Parathyroid adenoma (tissue), 2 donors: ENCODE measurements around the gene MGMT.

Experiments used
- H2AFZ ChIP-seq: fragments of 300-600 bp; sonication (generic); one replicate; pipeline ENCODE4 v1.7.0; 2017; ENCODE audit warnings: antibody characterized with exemption, mild to moderate bottlenecking
- H3K27ac ChIP-seq: fragments of 300-600 bp; sonication (generic); one replicate; pipeline ENCODE4 v1.7.0; 2017
- H3K27me3 ChIP-seq: fragments of 300-600 bp; sonication (generic); one replicate; pipeline ENCODE4 v1.7.0; 2017; ENCODE audit warnings: low read length; ENCODE audit not compliant: control insufficient read depth, insufficient read depth
- H3K36me3 ChIP-seq: fragments of 300-600 bp; sonication (generic); one replicate; pipeline ENCODE4 v1.7.0; 2017; ENCODE audit warnings: low read length; ENCODE audit not compliant: control insufficient read depth, insufficient read depth
- H3K4me1 ChIP-seq: fragments of 300-600 bp; sonication (generic); one replicate; pipeline ENCODE4 v1.7.0; 2017; ENCODE audit warnings: control low read depth
- H3K4me2 ChIP-seq: fragments of 300-600 bp; sonication (generic); one replicate; pipeline ENCODE4 v1.7.0; 2017; ENCODE audit warnings: low read length
- H3K4me3 ChIP-seq: fragments of 300-600 bp; sonication (generic); one replicate; pipeline ENCODE4 v1.7.0; 2017; ENCODE audit warnings: low read depth, low read length
- H3K79me2 ChIP-seq: fragments of 300-600 bp; sonication (generic); one replicate; pipeline ENCODE4 v1.7.0; 2017; ENCODE audit warnings: control low read depth
- H3K9ac ChIP-seq: fragments of 300-600 bp; sonication (generic); one replicate; pipeline ENCODE4 v1.7.0; 2017; ENCODE audit warnings: mild to moderate bottlenecking
- H3K9me3 ChIP-seq: fragments of 300-600 bp; sonication (generic); one replicate; pipeline ENCODE4 v1.7.0; 2017; ENCODE audit warnings: low read length; ENCODE audit not compliant: control insufficient read depth
- CTCF ChIP-seq: fragments of 300-600 bp; sonication (generic); IDR thresholded peaks from one replicate; pipeline ENCODE4 v1.7.0; 2017; ENCODE audit warnings: antibody characterized with exemption, mild to moderate bottlenecking
- donor health status: primary hyperparathyroidism.

Gene MGMT

GRCh38 chr10:129716881-129717280 lies 249.8 kb downstream of the MGMT start:
- Histone ChIP-seq H3K36me3 (no peaks in the 10 kb centered on the region), H3K9ac (no peak overlapping the region), H3K27me3 (no peaks in the 10 kb centered on the region), H3K9me3 (no peaks in the 10 kb centered on the region), H3K4me3 (no peak overlapping the region), H3K79me2 (no peaks in the 10 kb centered on the region), H3K27ac (no peak overlapping the region), H3K4me1 (no peaks in the 10 kb centered on the region), H2AFZ (no peak overlapping the region), H3K4me2 (no peak overlapping the region)
- TF ChIP-seq CTCF = no peak

- no peaks in the 10 kb centered on the region for H3K36me3 ChIP-seq
- H3K79me2 ChIP-seq = no peaks in the 10 kb centered on the region
- no peak overlapping the region for H3K4me3 ChIP-seq
- H3K27ac ChIP-seq = no peak overlapping the region
- H3K4me1 ChIP-seq = no peaks in the 10 kb centered on the region
- H3K9ac ChIP-seq = no peak overlapping the region
- H3K27me3 ChIP-seq = no peaks in the 10 kb centered on the region
- H2AFZ ChIP-seq = no peak overlapping the region
- H3K4me2 ChIP-seq = no peak overlapping the region
- no peak for TF ChIP-seq CTCF
- no peaks in the 10 kb centered on the region for H3K9me3 ChIP-seq
Observed at GRCh38 chr10:129717816-129718547, 250.9 kb downstream of the MGMT start.

DNA sequence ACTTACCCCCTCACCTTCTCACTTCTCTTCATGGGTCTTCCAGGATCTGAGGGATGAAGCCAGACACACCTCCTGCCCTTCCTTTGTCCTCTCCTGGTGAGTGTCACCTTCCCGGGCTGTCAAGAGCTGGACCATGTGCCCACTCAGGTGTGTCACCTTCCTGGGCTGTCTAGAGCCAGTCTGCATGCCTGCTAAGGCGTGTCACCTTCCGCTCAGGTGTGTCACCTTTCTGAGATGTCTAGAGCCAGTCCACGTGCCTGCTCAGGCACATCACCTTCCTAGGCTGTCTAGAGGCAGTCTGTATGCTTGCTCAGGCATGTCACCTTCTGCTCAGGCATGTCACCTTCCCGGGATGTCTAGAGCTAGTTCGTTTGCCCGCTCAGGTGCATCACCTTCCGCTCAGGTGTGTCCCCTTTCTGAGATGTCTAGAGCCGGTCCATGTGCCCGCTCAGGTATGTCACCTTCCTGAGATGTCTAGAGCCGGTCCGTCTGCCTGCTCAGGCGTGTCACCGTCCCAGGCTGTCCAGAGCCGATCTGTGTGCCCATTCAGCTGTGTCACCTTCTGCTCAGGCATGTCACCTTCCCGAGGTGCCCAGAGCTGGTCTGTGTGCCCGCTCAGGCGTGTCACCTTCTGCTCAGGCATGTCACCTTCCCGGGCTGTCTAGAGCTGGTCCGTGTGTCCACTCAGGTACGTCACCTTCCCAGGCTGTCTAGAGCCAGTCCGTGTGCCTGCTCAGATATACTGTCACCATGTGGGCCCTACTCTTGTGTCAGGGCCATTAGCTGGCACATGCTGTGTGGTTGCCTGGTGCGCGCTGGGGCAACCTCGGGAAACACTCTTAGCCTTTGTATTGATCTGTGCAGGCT lies 251.7 kb downstream of the MGMT start:
- no peak overlapping the region for H2AFZ ChIP-seq
- H3K36me3 ChIP-seq = no peaks in the 10 kb centered on the region
- H3K4me1 ChIP-seq = no peaks in the 10 kb centered on the region
- H3K27ac ChIP-seq = no peak overlapping the region
- no peaks in the 10 kb centered on the region for H3K79me2 ChIP-seq
- no peak overlapping the region for H3K9ac ChIP-seq
- no peak overlapping the region for H3K4me3 ChIP-seq
- TF ChIP-seq CTCF = no peak
- H3K4me2 ChIP-seq = no peak overlapping the region
- no peaks in the 10 kb centered on the region for H3K9me3 ChIP-seq
- no peaks in the 10 kb centered on the region for H3K27me3 ChIP-seq

DNA sequence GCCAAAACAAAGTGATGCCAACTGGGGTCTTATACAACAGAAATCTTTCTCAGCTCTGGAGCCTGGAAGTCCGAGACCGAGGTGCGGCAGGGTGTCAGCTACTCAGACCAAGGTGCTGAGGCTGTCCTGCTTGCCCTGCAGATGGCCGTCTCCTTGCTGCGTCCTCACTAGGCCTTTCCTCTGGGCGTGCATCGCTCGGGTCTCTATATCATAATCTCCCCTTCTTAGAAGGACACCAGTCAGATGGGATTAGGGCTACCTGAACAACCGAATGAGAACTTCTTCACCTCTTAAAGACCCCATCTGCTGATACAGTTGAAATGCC lies 252.3 kb downstream of the MGMT start:
- Histone ChIP-seq H3K4me3 (no peak overlapping the region), H3K9me3 (no peaks in the 10 kb centered on the region), H3K27ac (no peak overlapping the region), H3K4me2 (no peak overlapping the region), H3K36me3 (no peaks in the 10 kb centered on the region), H2AFZ (no peak overlapping the region), H3K9ac (no peak overlapping the region), H3K79me2 (no peaks in the 10 kb centered on the region), H3K27me3 (no peaks in the 10 kb centered on the region), H3K4me1 (no peaks in the 10 kb centered on the region)
- TF ChIP-seq CTCF = no peak
